Measurements from ENCODE around the gene ITGAV.
A peak's percentile ranks its signal among the peaks of the same experiment; 100 is the strongest.
"Not testable (repeated sequence)": the region's sequence is repeated elsewhere in the genome, so short reads cannot be mapped to it uniquely, and the experiment has no call there.

ITGAV gene

GRCh38 chr2:186589612-186590349 lies at the start of gene ITGAV:
ITGAV (plus strand) TSS chr2:186590056; CDS start chr2:186590339, 283 bp downstream.
- DNase-seq (ENCODE audit: low read depth in 3 of 3): peak; percentile 68 to 79 (median 77)

- DNase-seq (ENCODE audit: low read depth in 3 of 3): no peak
These were observed 48.9 kb upstream of the ITGAV start for GRCh38 chr2:186540941-186541340.

DNA sequence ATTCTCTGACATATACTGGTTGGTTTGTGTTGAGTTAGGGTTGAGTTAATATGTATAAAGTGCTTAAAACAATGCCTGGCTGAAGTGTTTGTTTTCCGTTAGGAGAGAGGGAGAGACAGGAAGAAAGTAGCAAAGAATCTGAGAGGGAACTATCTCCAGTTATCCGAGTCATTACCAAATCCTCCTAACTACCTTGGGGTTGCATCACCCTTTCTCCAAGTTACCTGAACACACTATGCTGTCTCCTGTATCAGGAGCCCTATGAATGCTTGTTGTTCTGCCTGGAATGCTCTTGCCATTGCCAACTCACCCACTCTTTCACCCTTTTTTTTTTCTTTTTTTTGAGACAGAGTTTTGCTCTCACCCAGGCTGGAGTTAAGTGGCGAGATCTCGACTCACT lies 47.9 kb upstream of the ITGAV start:
- no peak for DNase-seq (ENCODE audit: low read depth in 3 of 3)

- DNase-seq (ENCODE audit: low read depth in 3 of 3): no peak
These were observed 46.2 kb upstream of the ITGAV start for GRCh38 chr2:186543561-186544131.

- DNase-seq (ENCODE audit: low read depth in 3 of 3): no peak
These were observed 45.6 kb upstream of the ITGAV start for GRCh38 chr2:186544255-186544675.

DNA sequence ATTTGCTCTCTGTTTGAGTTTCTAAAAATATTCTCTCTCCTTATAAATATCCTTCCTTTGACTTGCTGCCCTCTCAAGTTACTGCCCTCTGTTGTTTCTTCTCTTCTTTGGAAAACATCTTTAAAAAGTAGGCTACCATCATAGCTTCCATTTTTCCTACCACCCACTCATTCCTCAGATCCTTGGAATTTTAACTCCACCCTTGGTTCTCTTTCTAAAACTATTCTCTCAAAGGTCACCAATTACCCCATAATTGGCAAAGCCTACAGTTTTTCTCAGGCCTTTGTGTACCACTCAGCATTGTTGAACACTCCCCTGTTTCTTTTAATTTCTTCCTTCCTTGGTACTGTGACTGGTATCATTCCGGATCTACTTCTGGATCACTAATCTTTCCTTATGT lies 43.0 kb upstream of the ITGAV start:
- no peak for DNase-seq (ENCODE audit: low read depth in 3 of 3)

- DNase-seq (ENCODE audit: low read depth in 3 of 3): no peak
These were observed 38.4 kb upstream of the ITGAV start for GRCh38 chr2:186551323-186552050.

DNA sequence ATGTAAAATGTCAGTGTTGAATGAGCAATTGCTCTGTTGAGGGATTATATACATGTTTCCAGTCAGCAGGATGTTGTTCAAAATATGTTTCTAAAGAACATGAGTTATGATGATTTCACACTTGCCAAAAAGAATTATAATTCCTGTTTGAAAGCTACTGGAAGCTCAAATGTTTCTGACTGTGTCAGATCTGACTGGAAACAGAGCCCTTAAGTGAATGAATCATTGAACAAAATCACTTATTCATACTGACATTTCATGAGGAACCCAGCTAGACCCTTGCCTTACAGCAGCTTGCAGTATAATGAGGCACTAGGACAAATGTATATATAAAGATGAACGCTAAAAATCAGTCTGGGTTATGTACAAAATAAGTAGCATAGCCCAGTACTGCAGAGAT lies 35.4 kb upstream of the ITGAV start:
- DNase-seq (ENCODE audit: low read depth in 3 of 3): no peak

DNA sequence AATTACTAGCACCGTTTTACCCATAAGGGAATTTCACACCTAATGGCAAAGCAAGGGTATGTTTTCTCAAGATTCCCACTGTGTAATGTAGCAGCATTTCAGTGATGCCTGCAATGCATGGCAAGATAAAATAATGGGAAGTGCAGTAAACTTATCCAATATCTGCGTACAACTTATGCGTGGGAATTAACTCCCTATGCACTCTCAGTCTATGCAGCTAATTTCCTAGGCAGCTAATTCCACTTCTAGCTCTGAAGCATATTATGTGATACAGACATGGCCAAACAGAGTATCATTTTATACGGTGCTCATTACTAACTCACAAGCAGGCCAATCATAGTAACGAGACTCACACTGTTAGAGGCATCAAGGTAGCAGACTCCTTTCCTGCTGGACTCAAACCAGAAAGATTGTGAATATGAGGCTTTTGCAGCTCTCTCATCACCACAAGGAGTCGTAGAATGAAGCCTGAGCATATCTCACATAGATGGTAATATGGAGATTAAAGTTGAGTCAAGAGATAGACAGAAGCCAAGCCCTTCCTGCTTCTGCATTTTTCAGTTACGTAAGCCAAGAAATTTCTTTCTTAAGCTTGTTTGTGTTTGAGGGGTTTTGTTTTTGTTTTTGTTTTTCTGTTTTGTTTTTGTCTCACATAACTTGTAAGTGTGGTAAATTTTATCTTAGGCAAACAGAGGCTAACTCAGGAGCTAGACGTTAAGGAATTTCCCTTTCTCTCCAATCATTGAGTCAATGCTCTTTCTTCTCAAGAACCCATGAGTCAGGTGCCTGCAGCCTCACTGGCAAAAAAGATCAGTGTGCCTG lies 34.8 kb upstream of the ITGAV start:
- DNase-seq (ENCODE audit: low read depth in 3 of 3): no peak

DNA sequence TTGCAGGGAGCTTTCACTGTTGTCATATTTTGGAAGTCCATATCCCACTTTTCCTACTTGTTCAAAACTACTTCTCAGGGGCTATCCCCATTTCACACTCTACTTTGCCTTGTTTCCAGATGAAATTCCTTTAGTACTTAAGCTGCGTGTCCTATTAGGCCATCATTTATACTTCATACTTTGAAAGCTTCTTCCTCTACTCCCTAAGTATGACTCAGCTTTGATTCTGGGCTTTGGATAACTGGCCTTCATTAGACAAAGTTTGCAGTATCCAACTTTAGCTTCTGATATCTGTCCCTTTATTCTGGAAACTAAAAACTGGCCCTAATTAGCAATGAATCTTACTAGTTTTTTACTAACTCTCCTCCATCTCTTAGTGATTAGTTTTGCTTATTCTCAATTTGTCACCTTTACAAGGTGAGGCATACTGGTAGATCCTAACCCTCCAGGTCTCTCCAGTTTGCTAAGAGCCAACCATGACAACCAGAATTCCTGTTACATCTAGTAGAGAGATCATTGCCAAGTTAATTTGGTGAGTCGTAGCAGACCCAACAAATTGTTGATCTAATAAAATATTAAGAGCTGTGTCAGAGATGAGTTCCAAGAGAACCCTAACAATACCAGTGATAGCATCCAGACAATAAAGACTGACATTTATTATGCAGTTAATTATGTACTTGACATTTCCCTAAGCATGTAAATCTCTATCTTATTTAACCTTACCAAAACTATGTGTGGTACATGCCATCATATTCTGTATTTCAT lies 31.2 kb upstream of the ITGAV start:
- no peak for DNase-seq (ENCODE audit: low read depth in 3 of 3)

DNA sequence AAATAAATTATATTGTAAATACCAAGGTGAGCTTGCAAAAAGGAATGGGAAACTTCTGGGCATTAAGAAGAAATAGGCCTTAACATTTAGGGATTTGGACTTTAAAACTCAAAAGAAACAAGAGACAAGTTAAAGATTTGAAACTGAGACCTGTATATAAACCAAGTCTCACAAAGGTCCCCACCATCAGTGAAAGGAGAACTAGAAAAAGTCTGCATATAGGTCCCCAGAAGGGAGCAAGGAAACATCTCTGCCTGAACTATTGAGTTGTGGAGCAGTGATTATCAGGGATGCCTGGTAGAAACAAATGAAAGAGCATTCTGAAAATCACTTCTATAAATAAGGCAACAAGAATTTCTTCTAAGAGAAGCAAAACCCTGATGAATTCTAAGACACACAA lies 30.5 kb upstream of the ITGAV start:
- no peak for DNase-seq (ENCODE audit: low read depth in 3 of 3)

GRCh38 chr2:186559848-186560247 lies 30.0 kb upstream of the ITGAV start:
- DNase-seq (ENCODE audit: low read depth in 3 of 3): no peak

DNA sequence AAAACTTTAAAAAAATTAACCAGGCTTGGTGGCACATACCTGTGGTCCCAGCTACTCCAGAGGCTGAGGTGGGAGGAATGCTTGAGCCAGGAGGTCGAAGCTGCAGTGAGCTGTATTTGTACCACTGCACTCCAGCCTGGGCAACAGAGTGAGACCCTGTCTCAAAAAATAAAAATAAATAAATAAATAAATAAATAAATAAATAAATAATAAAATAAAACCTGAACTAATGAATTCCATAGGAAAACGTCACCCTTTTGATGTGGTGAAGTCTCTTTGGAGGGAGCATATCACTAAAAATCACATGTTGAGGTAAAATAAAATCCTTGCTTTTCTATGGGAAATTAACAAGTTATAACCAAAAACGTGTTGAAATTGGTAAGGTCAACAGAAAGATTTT lies 29.6 kb upstream of the ITGAV start:
- no peak for DNase-seq (ENCODE audit: low read depth in 3 of 3)

DNA sequence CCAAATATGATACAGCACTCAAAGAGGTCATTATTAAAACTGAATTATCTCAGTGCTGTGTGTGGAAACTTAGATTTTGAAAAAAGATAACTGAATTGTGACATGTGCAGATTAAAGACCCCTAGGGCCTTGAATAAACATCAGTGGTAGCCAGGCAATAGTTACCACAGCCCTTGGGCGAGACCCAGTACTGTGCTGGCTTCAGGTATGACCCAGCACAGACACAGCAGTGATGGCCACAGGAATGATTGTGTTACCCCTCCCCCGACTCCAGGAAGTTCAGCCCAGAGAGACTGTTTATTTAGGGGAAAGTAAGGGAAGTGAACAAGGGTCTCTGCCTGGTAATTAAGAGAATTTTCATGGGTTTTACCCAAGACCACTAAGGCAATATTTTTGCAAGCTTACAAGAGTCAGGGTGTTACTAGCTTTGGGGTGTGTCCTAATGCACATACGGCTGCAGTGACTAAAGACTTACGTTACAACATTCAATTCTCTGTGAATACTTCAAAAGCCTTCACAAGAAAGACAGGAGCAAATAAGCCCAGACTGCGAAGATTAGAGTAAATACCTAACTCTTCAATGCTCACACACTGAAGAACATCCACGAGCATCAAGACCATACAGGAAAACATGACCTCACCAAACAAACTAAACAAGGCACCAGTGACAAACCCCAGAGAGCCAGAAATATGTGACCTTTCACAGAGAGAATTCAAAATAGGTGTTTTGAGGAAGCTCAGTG lies 28.2 kb upstream of the ITGAV start:
- no peak for DNase-seq (ENCODE audit: low read depth in 3 of 3)

GRCh38 chr2:186562209-186562578 lies 27.7 kb upstream of the ITGAV start:
- DNase-seq (ENCODE audit: low read depth in 3 of 3): no peak

GRCh38 chr2:186568600-186568999 lies 21.3 kb upstream of the ITGAV start:
- DNase-seq (ENCODE audit: low read depth in 3 of 3): not testable (repeated sequence)

DNA sequence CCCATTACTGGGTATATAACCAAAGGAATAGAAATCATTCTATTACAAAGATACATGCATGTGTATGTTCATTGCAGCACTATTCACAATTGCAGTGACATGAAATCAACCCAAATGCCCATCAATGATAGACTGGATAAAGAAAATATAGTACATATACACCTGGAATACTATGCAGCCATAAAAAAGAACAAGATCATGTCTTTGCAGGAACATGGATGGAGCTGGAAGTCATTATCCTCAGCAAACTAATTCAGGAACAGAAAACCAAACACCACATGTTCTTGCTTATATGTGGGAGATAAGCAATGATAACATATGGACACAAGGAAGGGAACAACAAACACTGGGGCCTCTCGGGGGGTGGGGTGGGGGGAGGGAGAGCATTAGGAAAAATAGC lies 20.7 kb upstream of the ITGAV start:
- DNase-seq (ENCODE audit: low read depth in 3 of 3): not testable (repeated sequence)

- DNase-seq (ENCODE audit: low read depth in 3 of 3): no peak
These were observed 20.0 kb upstream of the ITGAV start for GRCh38 chr2:186569897-186570296.

DNA sequence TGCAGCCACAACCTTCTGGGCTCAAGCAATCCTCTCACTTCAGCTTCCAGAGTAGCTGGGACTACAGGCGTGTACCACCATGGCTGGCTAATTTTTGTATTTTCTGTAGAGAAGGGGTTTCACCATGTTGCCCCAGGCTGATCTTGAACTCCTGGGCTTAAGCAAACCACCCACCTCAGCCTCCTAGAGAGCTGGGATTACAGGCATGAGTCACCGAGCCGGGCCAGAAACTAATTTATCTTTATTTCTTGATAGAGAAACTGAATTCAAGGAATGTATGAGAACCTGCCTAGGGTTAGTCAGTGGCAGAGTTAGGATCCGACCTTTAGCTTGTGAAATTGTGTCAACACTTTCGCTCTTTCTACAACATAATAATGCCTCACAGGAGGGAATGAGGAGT lies 19.3 kb upstream of the ITGAV start:
- DNase-seq (ENCODE audit: low read depth in 3 of 3): no peak

DNA sequence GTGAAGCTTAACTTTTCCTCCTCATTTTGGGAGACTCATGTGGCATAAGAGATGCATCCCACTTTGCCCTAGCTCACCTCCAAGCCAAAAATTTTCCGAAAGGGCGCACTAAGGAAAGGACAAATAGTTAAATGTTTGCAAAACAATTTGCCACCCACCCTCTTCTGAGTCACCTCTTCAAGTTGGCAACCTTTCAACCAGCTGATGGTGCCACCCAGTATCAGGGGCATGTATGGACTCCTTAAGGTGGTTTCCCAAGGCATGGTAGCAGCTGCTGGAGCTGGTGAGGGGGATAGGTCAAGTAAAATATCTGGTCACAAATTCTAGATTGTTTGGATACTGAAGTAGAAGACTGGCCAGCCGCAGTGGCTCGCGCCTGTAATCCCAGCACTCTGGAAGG lies 17.2 kb upstream of the ITGAV start:
- no peak for DNase-seq (ENCODE audit: low read depth in 3 of 3)

DNA sequence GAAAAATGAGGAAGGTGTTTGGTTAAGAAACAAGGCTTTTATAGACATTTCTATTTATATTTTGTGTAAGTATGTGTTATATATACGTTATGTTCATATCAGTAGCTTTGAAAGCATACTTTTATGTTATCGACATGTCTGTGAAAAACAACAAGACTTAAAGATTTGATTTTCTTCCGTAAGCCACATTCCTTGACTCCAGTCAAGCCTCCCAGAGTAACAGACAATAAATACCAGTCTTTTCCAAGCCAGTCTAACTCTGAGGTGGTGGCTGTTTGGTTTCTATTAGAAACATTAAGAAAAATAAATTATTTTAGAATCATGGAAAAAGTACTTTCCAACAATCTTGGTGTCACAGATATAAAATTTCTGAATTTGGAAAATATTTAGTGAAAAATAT lies 16.3 kb upstream of the ITGAV start:
- no peak for DNase-seq (ENCODE audit: low read depth in 3 of 3)
